Daoy (cell line): Measurements from ENCODE around the gene GPC6. TPM values are rescaled to one million over a fixed set of nuclear protein-coding genes. Genes with fewer than 3 reads are reported as not detected.
"Not testable (repeated sequence)": the region's sequence is repeated elsewhere in the genome, so short reads cannot be mapped to it uniquely, and the experiment has no call there.

Experiments used
- DNase-seq: peaks from one replicate; pipeline ENCODE4 v3.0.0-alpha.2; 2015; ENCODE audit warnings: low read depth
- total RNA-seq: library from RNA; depleted of rRNA; stranded (reverse); fragments of >200 nt; shearing (Covaris generic); gene quantifications from 2 replicates; pipeline ENCODE4 v1.2.3, GENCODE V29; 2014

GPC6 gene
- total RNA-seq, 1 experiment from 2014 or later: 1.1 TPM

DNA sequence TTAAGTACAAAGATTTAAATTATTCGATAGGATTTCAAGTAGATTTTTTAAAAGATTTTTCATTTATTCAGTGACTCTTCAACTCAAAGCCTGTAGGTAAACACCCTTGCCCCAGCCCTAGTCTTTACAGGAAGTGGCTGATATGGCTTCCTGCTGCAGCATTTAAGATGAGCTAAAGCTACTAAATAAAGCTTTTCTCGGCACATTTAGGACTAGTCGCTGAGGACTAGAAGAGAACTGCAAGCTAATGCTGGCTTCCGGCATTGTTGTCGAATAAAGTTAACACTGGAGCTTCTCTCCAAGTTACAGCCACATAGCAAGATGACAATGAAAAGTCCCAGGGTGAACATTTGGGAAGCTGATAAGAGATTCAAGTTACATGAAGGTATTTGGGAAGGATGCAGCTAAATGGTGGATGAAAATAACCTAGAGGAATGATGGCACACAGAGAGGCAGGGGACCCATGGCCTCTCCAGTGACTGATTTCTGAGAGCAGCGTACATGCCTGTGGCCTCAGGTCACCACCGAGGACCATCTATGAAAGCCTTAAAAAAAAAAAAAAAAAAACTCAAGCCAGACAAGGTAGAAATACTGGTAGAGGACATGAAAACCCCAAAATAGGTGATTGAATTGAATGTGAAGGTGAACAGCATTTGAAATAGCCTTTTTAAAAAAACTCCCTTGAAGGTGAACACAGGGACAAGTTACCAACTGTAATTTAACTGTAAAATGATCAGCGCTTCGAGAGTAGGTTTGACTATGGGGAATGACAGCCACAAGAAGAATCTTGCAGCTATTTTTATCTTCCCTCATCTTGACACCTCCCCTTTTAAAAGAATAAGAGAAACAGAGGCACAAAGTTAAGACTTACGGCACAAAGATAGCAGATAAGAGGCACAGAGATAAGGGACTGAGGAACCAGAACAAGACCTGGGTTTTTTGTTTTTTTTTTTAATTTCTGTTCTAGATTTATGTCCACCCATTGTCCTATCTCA, 1097.5 kb downstream of the GPC6 start:
- DNase-seq: no peak

GRCh38 chr13:94324767-94325540, 1098.3 kb downstream of the GPC6 start:
- no peak for DNase-seq

GRCh38 chr13:94325650-94326049, 1099.0 kb downstream of the GPC6 start:
- DNase-seq: no peak

DNA sequence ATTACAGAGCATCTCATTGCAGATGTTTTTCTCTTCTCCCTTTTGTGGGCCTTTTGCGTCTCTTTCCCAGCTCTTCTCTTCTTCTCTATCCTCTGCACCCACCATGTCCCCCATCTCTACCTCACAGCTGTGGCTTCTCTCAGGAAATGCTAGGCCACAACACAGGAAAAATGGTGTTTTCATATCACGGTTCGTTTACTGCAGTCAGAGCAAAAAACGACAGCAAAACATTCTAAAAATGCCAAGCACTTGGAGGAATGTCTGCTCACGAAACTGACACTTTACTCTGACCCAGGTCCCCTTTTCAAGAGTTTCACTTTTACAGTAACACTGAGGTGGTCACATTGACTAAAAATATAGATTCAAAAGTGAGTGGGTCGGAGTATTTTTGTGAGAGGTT, 1100.7 kb downstream of the GPC6 start:
- DNase-seq: peak; percentile 17

- no peak for DNase-seq
Measured at GRCh38 chr13:94328381-94329041, 1101.9 kb downstream of the GPC6 start.

DNA sequence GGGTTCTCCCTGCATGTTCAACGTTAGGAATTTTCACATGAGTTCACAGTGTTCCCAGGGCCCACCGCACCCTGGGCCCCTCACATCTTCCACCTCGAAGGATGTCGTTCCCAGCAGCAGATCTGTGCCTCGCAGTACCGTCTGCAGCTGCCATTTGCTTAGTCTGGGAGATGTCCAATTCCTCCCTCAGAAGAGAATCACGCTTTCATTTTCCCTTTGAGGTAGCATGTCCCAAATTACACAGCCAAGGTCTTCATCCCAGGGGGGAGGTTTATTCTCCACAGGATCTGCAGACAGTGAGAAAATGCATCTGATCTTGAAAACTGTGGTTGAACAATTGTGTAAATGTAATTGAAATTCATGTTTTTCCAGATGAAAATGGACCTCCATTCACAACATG, 1102.7 kb downstream of the GPC6 start:
- peak; percentile 49 for DNase-seq

- DNase-seq: peak; percentile 70
Measured at GRCh38 chr13:94329754-94330551, 1103.3 kb downstream of the GPC6 start.

DNA sequence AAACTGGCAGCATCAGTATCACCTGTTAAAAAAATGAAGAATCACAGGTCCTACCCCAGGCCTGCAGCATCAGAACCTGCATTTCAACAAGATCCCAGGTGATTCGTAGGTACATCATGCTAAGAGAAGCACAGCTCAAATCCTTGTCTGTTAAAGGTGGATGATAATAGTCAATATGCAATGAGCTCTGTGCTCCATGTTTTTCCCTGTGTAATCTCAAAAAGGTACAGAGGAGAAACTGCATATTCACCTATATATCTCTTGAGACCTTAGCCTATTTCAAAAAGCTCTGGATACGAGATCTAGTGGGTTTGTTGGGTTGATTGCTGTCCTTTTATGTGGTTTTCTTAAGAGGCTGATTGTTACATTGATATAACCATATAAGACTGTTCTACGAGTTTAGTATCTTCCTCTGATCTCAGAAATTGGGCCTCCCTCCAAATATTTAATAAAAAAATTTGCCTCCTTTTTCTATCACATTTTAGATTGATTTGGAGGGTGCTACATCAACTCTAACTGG, 1104.0 kb downstream of the GPC6 start:
- no peak for DNase-seq

DNA sequence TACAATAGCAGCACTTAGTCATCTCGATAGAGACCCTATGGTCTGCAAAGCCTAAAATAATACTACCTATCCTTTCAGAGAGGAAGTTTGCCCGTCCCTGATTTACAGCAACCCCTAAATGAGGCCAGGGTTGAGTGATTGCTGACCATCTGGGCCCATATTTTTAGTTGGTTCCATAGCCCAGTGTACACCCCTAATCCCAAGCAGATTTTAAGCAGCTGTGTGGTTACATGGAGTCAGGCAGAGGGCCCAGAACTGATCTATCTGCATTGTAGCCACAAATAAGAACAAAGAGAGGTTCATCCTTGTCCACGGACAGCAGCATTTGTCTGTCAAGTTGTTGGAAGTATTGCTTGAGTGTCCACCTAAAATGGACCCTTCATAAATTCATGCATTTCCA, 1104.7 kb downstream of the GPC6 start:
- DNase-seq: no peak

DNA sequence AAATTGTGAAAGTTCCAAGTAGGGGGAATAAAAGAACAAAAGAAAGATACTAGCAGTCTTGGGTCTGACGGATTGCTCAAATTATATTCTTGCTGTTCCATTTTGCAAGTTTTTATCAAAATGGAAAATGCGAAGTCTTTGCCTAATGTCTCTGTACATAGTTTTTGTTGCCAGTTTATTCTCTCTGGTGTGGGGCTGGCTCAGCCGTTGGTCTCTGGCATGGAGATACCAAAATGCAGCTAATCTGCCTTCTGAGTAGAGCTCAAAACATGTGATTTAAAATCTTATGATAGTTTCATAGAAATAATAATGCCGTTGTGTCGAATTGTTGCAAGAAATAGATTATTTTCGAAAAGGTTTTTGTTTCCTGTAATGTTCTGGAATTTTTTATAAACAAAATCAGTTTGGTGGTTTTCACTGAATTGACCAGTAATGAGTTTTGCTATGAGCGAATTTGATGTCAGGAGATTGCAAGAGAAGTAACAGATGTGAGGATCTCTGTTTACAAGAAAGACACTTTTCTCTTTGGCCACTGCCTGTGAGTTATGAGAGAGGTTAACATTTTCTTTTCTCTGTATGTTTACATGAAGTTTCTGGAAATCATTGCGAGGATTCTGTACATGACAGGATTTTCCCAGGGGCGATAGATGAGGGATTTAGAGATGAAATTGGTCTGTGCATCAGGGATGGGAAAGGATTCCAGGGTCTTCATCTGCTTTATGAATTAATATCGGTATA, 1105.9 kb downstream of the GPC6 start:
- no peak for DNase-seq

DNA sequence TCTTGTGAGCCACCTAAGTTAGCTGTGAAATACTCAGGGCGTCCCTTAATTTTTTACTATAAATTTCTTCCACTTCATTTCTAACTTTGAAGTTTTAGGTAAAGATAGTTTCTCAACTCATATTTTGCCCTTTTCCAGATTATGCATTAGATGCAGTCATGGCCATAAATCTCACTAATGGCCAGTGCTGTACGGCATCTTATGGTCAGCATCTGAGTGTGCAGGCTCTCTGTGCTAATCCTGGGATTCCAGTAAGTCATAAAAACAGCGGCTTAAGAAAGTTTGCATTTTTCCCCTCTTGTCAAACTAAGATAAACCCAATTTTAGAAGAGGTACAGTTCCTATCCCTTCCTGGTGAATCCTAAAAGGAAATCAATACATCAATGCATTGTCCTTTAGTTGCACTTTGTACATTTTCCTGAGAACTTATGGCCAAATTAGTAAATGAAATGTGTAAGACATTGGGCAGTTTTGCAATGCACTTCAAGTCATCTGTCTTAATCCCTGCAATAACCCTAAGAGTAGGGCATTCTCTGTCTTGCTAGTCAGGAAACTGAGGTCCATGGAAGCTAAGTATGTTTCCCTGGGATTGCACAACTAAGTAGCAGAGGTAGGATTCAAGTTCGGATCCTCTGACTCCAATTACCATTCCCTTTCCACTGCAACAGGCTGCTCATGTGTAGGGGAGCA, 1106.7 kb downstream of the GPC6 start:
- no peak for DNase-seq

GRCh38 chr13:94335761-94336526, 1109.3 kb downstream of the GPC6 start:
- DNase-seq: no peak

DNA sequence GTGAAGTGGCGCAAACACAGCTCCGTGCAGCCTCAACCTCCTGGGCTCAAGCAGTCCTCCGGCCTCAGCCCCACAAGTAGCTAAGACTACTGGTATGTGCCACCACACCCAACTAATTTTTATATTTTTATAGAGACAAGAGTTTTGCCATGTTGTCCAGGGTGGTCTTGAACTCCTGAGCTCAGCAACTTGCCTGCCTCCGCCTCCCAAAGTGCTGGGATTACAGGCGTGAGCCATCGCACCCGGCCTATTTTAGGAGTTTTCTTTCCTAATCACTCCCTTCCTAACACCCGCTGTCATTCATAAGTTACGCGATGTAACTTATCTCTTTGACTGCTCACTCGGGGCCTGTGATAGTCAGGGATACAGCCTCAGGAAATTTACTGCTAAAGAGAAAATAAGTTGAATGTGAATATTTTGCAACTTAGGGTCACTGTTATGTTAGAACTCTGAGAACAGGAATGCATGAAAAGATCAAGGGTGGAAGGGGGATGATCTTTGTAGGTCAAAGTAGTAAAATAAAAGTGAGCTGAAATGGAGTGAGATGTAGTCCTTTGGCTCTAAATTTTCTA, 1112.6 kb downstream of the GPC6 start:
- DNase-seq: no peak

DNA sequence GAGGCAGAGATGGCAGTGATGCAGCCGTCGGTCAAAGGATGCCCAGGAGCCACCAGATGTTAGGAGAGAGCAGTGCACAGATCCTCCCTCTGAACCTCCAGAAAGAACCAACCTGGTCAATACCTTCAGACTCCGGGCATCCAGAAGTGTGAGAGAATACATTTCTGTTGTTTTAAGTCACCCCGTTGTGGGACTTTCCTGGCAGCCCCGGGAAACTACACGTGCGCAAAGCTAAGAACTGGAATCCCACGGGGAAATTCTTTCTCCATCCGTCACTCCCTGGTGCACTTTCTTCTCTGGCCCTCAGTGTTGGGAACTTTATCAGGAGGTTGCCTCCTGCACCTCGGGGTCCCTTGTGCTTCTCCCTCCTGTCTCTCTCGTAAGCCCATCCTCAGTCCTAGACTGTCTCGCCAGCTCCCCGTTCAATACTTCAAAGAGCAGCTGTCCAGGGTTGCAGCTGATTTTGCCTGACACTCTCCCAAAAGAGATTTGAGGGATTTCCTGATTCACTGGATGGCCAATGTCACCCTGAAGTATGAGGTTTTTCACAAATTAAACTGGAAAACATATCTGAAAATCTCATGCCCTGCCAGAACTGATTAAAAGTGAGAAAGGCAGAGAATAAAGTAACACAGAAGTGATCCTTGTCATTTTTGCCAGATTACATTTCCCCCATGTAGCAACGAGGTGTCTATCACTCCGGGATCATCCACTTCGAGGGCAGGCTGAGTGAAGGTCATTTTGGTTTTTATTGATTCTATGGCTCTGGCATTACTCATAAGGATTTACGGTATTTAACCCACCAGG, 1116.0 kb downstream of the GPC6 start:
- DNase-seq: no peak

GRCh38 chr13:94343243-94343585, 1116.6 kb downstream of the GPC6 start:
- no peak for DNase-seq

GRCh38 chr13:94343687-94344086, 1117.1 kb downstream of the GPC6 start:
- DNase-seq: not testable (repeated sequence)

- DNase-seq: no peak
Measured at GRCh38 chr13:94344126-94344818, 1117.7 kb downstream of the GPC6 start.
